Limb (tissue), 2 donors: Measurements from ENCODE around the gene OPCML.

Source experiments
- DNase-seq, 2 donors: peaks; one replicate each; pipeline ENCODE4 v3.0.0-alpha.2; 2016; ENCODE audit errors: extremely low spot score in 2 of 2

Gene OPCML

GRCh38 chr11:133078012-133078411 is 454.3 kb downstream of the OPCML start:
- no peak for DNase-seq

GRCh38 chr11:133075351-133075750 is 456.9 kb downstream of the OPCML start:
- DNase-seq: no peak

GRCh38 chr11:133072858-133073582 is 459.3 kb downstream of the OPCML start:
- DNase-seq: no peak

- no peak for DNase-seq
Observed at GRCh38 chr11:133072378-133072777, 459.9 kb downstream of the OPCML start.

GRCh38 chr11:133070791-133071190 is 461.5 kb downstream of the OPCML start:
- DNase-seq: no peak

GRCh38 chr11:133070021-133070713 is 462.1 kb downstream of the OPCML start:
- DNase-seq: no peak

- DNase-seq: no peak
Observed at GRCh38 chr11:133065847-133066485, 466.3 kb downstream of the OPCML start.

- DNase-seq: no peak
Observed at GRCh38 chr11:133064961-133065360, 467.3 kb downstream of the OPCML start.

GRCh38 chr11:133064152-133064877 is 468.0 kb downstream of the OPCML start:
- peak; percentile 85 to 91 for DNase-seq

- no peak for DNase-seq
Observed at GRCh38 chr11:133058501-133058900, 473.8 kb downstream of the OPCML start.

GRCh38 chr11:133053124-133053776 is 479.1 kb downstream of the OPCML start:
- no peak for DNase-seq

- DNase-seq: no peak
Observed at GRCh38 chr11:133052537-133052936, 479.8 kb downstream of the OPCML start.

- DNase-seq: no peak
Observed at GRCh38 chr11:133049244-133050019, 482.9 kb downstream of the OPCML start.

- DNase-seq: no peak
Observed at GRCh38 chr11:133048270-133048669, 484.0 kb downstream of the OPCML start.

- DNase-seq: no peak
Observed at GRCh38 chr11:133047771-133048115, 484.6 kb downstream of the OPCML start.

- no peak for DNase-seq
Observed at GRCh38 chr11:133047036-133047770, 485.1 kb downstream of the OPCML start.

GRCh38 chr11:133046252-133046651 is 486.0 kb downstream of the OPCML start:
- no peak for DNase-seq

GRCh38 chr11:133041928-133042882 is 490.1 kb downstream of the OPCML start:
- DNase-seq: no peak

- DNase-seq: no peak
Observed at GRCh38 chr11:133041181-133041580, 491.1 kb downstream of the OPCML start.
